HS-5 (cell line): ENCODE data around the gene GGTLC1.
"Not testable (repeated sequence)": the region's sequence is repeated elsewhere in the genome, so short reads cannot be mapped to it uniquely, and the experiment has no call there.

Source experiments
- DNase-seq: peaks from one replicate; pipeline ENCODE4 v3.0.0-alpha.2; 2012; ENCODE audit warnings: low read depth

GGTLC1 gene

DNA sequence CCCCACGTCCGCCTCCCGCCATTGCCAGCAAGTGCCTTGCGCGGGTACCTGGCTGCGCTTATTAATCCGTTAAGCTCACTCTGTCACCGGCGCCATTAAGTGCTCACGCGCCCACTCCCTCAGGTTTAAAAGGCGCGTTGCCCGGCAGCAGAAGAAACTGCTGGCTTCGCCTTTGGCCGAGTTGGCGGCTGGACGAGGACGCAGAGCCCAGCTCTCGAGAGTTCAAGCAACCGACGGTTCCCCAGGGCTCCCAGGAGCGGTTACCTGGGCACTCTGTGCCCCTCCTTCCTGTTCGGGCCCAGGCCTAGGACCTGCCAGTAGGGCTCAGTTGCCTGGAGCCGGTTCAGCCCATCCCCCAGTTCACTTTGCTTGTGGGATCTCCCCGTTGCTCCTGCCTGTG, at the start of gene GGTLC1:
GGTLC1 (minus strand) TSS at position 219 of the 400 bp plus-strand sequence. CDS start 2,168 bp downstream, outside the sequence.
- DNase-seq = no peak

DNA sequence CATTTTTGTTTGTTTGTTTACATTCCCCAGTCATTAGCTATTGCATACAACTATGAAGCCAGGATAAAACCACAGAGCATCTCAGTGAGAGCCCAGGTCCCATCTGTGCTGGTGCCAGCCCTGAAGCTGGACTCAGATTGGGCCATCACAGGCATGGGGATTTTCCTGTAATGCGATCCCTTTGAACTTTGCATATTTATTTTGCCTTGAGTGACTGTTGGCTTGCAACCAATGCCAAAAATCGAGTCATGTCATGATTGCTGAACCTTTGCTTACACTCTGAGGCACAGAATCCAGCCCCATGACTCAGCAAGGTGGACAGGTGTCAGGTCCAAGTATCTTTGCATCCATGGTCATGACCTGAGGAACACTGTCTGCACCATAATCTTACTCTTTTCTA, 46.2 kb upstream of the GGTLC1 start:
- no peak for DNase-seq

DNA sequence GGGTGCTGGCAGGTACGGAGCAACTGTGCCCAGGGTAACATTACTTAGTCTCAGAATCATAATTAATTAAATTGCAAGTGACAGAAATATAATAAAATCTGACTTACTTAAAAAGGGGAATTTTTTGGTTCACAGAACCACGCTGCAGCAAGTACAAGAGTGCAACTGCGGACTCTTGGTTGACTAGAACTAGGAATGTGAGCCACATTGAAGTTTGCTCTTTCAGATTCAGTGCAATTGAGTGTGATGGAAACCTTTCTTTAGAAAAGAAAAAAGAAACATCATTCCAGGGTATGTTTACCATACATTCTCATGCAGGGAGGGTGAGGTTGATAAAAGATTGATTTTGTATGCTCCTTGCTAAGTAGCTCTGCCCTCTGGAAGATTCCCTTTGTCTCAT, 45.0 kb upstream of the GGTLC1 start:
- DNase-seq = no peak

- DNase-seq = no peak
Observed at GRCh38 chr20:24033151-24033550, 44.6 kb upstream of the GGTLC1 start.

DNA sequence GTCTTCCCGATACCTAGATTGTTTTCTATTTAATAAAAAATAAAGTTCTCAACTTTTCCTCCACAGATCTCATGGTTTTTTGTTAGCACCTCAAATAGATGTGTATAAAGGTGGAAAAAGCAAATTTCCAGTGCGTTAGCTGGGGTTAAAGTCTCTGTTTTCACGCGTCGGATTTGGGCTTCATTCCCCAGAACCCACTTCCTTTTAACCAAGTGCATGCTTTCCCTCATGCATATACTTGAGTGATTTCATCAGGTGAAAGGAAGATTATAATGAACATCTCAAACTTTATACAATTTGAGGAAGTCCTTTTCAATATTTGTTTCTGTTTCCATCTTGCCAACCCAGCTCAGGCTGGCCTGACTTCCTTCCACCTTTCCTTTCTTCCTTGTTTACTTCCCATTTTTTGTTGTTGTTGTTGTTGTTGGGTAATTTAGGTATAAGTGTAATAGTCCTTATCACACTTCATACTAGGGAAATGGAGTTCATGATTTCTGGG, 43.9 kb upstream of the GGTLC1 start:
- no peak for DNase-seq

DNA sequence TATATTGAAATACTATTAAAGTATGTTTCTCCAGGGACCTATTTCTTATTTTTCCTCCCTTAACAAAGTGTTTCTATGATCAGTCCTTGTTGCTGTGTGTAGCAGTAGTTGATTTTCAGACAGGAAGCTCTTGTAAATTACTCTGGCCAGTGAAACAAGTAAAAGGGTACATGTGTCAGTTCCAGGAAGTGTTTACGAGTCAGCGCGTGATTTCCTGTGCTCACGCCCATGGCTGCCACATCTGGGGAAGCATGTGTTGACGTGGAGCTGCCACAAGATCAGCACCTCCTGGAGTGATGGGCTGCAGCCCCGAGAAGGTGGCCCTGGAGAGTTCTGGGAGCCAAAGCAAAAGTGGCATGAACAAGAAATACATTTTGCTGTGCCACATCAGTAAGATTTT, 38.6 kb upstream of the GGTLC1 start:
- no peak for DNase-seq

GRCh38 chr20:24022621-24023180, 34.1 kb upstream of the GGTLC1 start:
- no peak for DNase-seq

GRCh38 chr20:24018796-24019195, 30.2 kb upstream of the GGTLC1 start:
- no peak for DNase-seq

DNA sequence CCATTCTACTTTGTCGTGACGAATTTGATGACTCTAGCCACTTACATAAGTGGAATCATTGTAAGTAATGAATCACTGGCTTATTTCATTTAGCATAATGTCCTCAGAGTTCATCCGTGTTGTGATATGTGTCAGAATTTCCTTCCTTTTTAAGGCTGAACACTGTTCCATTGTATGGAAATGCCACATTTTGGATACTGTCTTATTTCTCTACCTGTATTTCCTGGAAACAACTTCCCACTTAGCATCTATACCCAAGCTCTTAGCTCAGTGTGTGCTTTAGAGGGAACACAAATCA, 28.8 kb upstream of the GGTLC1 start:
- no peak for DNase-seq

GRCh38 chr20:24016607-24017457, 28.3 kb upstream of the GGTLC1 start:
- DNase-seq = no peak

DNA sequence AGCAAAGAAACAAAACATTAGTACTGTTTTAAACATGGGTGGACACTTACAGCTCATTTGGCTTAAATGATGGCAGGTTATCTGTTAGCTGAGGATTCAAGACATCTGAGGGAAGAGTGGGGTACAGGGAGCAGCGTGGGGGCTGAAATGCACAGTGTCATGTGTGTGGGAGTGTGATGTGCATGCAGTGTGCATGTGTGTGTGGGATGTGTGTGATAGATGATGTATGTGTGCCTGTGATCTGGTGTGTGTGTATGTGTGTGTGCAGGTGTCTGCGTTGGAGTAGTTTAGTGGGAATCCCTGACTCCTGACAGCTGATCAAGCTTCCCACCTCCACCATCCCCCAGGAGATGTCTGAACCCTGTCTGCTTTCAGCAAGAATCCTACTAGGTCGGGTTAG, 25.4 kb upstream of the GGTLC1 start:
- no peak for DNase-seq

GRCh38 chr20:24011282-24011681, 22.7 kb upstream of the GGTLC1 start:
- DNase-seq = no peak

DNA sequence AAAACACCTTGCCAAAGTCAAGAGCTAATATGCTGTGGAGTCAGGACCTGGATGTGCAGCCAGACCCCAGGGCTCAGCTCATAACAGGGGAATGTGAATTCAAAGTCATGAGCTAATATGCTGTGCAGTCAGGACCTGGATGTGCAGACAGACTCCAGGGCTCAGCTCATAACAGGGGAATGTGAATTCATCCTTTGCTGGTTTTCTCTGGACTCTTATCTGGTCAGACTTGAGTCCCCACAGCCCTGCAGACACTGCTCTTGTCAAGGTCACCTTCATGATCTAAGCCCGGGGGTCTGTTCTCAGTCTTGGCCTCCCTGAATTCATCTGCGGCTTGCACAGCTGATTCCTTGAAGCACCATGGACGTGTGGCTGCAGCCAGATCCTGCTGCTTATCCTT, 19.2 kb upstream of the GGTLC1 start:
- no peak for DNase-seq

DNA sequence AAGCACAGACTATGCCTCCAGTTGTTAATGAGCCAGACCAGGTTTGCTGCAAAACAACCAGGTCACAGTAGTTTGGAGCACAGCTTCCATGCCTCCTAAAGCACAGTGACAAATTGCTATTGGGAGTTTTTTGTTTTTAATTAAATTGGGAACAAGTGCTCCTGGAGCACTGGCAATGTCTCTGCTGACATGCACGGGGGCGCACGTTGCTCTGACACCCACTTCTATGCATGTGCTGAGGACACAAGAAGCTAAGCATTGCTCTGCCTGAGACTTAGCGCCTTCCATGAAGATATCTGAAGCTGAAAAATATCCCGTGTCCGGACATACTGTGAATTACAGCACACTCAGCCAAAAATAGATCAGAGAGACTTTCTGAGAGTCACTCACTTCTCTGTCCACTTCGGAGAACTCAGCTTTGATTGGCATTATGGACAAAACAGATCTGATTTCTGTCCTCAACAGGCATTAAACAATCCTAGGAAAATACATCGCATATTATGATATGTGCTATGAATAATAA, 18.6 kb upstream of the GGTLC1 start:
- DNase-seq = no peak

DNA sequence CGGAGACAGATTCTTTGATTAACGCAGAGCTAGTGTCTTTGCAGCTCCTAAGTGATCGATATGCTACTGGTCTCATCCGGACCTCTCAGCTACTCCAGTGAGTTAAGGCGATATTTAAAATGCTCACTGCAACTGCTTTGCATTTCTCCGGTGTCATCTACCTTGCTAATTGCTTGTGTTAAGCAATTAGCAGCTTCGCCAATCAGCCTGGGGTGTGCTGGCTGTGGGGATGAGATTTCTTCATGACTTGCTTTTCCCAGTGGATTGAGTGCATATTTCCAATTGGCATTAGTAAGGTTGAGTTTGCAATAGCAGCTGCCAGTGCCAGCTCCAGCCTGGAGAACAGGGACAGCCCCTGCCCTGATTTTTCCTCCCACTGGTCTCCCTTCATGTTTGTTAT, 18.0 kb upstream of the GGTLC1 start:
- DNase-seq = no peak

- no peak for DNase-seq
Observed at GRCh38 chr20:24004471-24004870, 15.9 kb upstream of the GGTLC1 start.

DNA sequence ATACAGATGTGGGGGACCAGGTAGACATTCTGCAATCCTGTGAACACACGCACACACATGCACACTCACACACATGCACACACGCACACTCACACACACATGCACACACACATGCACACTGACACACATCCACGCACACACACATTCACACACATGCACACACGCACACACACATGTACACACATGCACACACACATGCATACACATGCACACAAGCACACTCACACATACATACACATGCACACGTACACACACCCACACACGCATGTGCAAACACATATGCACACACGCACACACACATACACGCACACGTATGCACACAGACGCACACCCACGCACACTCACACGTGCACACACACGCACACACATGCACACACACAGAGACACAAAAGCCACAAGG, 14.3 kb upstream of the GGTLC1 start:
- DNase-seq = no peak

- no peak for DNase-seq
Observed at GRCh38 chr20:24001712-24002405, 13.3 kb upstream of the GGTLC1 start.

GRCh38 chr20:23998844-23999243, 10.3 kb upstream of the GGTLC1 start:
- no peak for DNase-seq

DNA sequence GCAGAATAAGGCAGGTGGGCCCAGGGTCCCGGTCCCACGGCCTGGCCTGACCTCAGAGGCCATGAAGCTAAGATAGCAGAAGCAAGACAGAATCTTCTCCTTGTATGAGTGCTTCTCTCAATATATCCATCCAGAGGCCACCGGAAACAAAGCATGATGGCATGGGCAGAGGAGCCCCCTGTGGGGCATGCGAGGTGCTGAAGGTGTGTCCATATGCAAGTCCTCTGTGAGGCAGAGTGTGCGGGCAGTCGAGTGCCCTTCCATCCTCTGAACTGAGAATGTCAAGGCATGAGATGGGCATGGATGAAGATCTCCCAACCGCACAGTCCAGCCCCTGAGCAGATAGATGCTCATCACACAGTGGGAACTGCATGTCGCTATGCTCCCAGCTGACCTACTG, 9.8 kb upstream of the GGTLC1 start:
- DNase-seq = no peak

GRCh38 chr20:23995905-23996666, 7.5 kb upstream of the GGTLC1 start:
- no peak for DNase-seq

DNA sequence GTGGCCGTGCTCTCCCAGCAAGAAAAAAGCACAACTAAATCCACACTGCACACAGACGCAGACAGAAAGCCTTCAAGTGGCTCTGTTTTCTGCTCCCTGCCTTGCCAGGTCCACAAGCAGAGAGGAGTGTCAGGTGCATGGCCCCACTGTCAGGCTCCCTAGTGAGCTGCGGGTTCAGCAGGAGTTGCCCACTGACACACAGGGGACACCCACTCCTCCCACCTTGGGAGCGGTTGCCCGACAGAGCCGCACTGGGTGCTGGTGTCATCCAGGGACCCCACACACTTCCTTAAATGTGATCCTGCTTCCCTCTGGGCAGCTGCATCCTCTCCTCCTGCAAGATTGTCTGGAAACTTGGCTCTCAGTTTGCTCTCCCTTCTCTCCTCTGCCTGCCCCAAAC, 6.7 kb upstream of the GGTLC1 start:
- DNase-seq = not testable (repeated sequence)
